Measurements from ENCODE around the gene ANKLE2. TPM values are rescaled to one million over a fixed set of nuclear protein-coding genes. Genes with fewer than 3 reads are reported as not detected.

Gene ANKLE2
- total and polyA plus RNA-seq, 2 of the 8 experiments (the other 6 are each of a cell fraction or from before 2014, with no cell fraction given), result 41.0 to 64.9 TPM

- TF ChIP-seq KDM4A (IDR thresholded peaks at IDR 0.05; ENCODE audit: low read depth, low read length, severe bottlenecking), result no peak
- no peak for TF ChIP-seq RAD21 (IDR thresholded peaks at IDR 0.05 in 1 of 2, conservative IDR thresholded peaks at IDR 0.05 in 1 of 2; ENCODE audit: low read depth in 2 of 2, low read length in 2 of 2)
Observed at GRCh38 chr12:132773077-132773955, 11.7 kb upstream of the ANKLE2 start (continued).

All from H1 (cell line).